ENCODE data around the gene METAP1D. TPM values are rescaled to one million over a fixed set of nuclear protein-coding genes. Genes with fewer than 3 reads are reported as not detected.

The METAP1D gene
- total RNA-seq, 1 experiment from 2014 or later, result 10.4 TPM

DNA sequence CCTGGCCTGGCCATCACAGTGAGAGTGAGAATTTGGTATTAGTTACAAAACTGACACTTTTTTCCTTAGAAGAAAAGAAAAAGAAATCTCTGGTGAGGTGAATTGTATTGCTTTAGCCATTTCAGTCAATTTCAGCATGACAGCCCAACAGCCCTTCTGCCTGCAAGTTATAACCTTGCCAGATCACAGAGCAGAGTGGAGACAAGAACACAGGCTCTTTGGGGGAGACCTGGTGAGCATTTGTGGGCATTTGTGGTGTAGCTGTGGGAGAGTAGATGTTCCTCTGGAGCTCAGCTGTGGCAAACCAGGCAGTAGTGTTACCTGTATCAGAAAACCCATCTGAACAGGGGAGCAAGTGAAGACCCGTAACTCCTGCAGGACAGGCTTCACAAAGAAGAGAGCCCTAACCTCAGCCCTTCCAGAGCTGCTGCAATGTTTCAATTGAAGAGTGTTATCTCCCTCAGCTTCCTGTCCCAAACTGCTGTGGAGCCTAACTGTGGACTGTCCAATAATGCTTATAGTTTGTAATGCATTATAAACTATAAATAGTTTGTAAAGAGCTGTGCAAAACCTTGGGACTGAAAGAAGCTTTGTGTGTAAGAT is 62.8 kb downstream of the METAP1D start:
- Mint-ChIP-seq H3K4me3 (ENCODE audit: unreplicated experiment) (no peak overlapping the region), H3K27ac (ENCODE audit: unreplicated experiment) (no peak overlapping the region), H3K27me3 (ENCODE audit: insufficient read depth, unreplicated experiment) (no peaks in the 10 kb centered on the region), H3K9me3 (ENCODE audit: unreplicated experiment) (no peaks in the 10 kb centered on the region), H3K4me1 (ENCODE audit: low read depth, unreplicated experiment) (no peaks in the 10 kb centered on the region), H3K36me3 (ENCODE audit: insufficient read depth, unreplicated experiment) (no peaks in the 10 kb centered on the region)
- Histone ChIP-seq H3K9me3 (no peaks in the 10 kb centered on the region), H3K36me3 (ENCODE audit: control insufficient read depth, insufficient read depth, low read length) (no peaks in the 10 kb centered on the region), H3K4me1 (no peaks in the 10 kb centered on the region), H3K4me3 (ENCODE audit: low read depth, low read length) (no peak overlapping the region), H3K27me3 (replicated peaks; ENCODE audit: control insufficient read depth, insufficient read depth, low read length) (no peaks in the 10 kb centered on the region)
- TF ChIP-seq, protein P1, sequence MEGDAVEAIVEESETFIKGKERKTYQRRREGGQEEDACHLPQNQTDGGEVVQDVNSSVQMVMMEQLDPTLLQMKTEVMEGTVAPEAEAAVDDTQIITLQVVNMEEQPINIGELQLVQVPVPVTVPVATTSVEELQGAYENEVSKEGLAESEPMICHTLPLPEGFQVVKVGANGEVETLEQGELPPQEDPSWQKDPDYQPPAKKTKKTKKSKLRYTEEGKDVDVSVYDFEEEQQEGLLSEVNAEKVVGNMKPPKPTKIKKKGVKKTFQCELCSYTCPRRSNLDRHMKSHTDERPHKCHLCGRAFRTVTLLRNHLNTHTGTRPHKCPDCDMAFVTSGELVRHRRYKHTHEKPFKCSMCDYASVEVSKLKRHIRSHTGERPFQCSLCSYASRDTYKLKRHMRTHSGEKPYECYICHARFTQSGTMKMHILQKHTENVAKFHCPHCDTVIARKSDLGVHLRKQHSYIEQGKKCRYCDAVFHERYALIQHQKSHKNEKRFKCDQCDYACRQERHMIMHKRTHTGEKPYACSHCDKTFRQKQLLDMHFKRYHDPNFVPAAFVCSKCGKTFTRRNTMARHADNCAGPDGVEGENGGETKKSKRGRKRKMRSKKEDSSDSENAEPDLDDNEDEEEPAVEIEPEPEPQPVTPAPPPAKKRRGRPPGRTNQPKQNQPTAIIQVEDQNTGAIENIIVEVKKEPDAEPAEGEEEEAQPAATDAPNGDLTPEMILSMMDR (IDR thresholded peaks at IDR 0.05; ENCODE audit: insufficient read depth in 1 of 2, low read depth in 1 of 2, low read length in 1 of 2, severe bottlenecking in 1 of 2, unreplicated experiment in 1 of 2), result no peak
- DNase-seq, result no peak
- POLR2A ChIA-PET, result no interaction called here
- CTCF ChIA-PET, result no interaction called here
- intact Hi-C loops (cut with micrococcal nuclease; ENCODE audit: unreplicated experiment), result no loop called here
- BruUV-seq (replicated peaks), result no TSS peak

DNA sequence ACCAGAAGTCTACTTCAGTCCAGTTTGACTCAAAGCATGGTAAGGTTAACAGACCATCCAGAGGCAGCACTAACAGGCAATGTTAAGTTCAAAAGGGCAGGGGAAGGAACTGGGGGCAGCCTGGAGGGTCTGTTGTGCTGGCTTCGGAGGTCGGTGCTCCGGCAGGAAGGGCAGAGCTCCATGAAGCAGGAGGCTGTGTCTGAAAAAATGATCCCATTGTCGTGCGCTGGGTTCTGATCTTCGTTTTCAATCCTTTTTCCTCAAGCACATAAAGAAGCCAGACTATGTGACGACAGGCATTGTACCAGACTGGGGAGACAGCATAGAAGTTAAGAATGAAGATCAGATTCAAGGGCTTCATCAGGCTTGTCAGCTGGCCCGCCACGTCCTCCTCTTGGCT is 63.7 kb downstream of the METAP1D start:
- DNase-seq, result no peak
- Histone ChIP-seq H3K4me3 (ENCODE audit: low read depth, low read length) (no peak overlapping the region), H3K9me3 (no peaks in the 10 kb centered on the region), H3K4me1 (no peaks in the 10 kb centered on the region), H3K36me3 (ENCODE audit: control insufficient read depth, insufficient read depth, low read length) (no peaks in the 10 kb centered on the region), H3K27me3 (replicated peaks; ENCODE audit: control insufficient read depth, insufficient read depth, low read length) (no peaks in the 10 kb centered on the region)
- Mint-ChIP-seq H3K9me3 (ENCODE audit: unreplicated experiment) (no peaks in the 10 kb centered on the region), H3K27me3 (ENCODE audit: insufficient read depth, unreplicated experiment) (no peaks in the 10 kb centered on the region), H3K4me3 (ENCODE audit: unreplicated experiment) (no peak overlapping the region), H3K4me1 (ENCODE audit: low read depth, unreplicated experiment) (no peaks in the 10 kb centered on the region), H3K36me3 (ENCODE audit: insufficient read depth, unreplicated experiment) (no peaks in the 10 kb centered on the region), H3K27ac (ENCODE audit: unreplicated experiment) (no peak overlapping the region)
- POLR2A ChIA-PET, result no interaction called here
- intact Hi-C loops (cut with micrococcal nuclease; ENCODE audit: unreplicated experiment), result no loop called here
- TF ChIP-seq, protein P1 (IDR thresholded peaks at IDR 0.05; ENCODE audit: insufficient read depth in 1 of 2, low read depth in 1 of 2, low read length in 1 of 2, severe bottlenecking in 1 of 2, unreplicated experiment in 1 of 2), result no peak
- no TSS peak for BruUV-seq (replicated peaks)
- CTCF ChIA-PET, result no interaction called here

DNA sequence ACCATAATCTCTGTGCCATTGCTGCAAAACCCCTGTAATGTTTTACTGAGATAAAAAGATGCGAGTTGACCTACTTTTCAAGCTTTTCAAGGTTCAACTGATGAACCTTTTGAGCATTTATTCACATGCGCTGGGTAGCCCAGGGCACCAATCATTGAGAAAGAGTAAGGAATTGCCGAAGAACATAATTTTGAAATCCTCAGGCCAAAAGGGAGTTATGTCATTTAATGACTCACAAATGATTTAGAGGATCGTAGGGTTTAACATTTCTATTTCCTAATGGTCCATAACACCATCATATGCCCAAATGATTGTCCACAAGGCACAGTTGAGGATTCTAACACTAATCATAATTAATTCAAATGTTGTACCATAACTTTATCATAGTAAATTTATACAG is 65.4 kb downstream of the METAP1D start:
- POLR2A ChIA-PET, result no interaction called here
- BruUV-seq (replicated peaks), result no TSS peak
- TF ChIP-seq, protein P1 (IDR thresholded peaks at IDR 0.05; ENCODE audit: insufficient read depth in 1 of 2, low read depth in 1 of 2, low read length in 1 of 2, severe bottlenecking in 1 of 2, unreplicated experiment in 1 of 2), result no peak
- Histone ChIP-seq H3K4me1 (no peaks in the 10 kb centered on the region), H3K27me3 (replicated peaks; ENCODE audit: control insufficient read depth, insufficient read depth, low read length) (no peaks in the 10 kb centered on the region), H3K9me3 (no peaks in the 10 kb centered on the region), H3K4me3 (ENCODE audit: low read depth, low read length) (no peak overlapping the region), H3K36me3 (ENCODE audit: control insufficient read depth, insufficient read depth, low read length) (no peaks in the 10 kb centered on the region)
- Mint-ChIP-seq H3K27me3 (ENCODE audit: insufficient read depth, unreplicated experiment) (no peaks in the 10 kb centered on the region), H3K36me3 (ENCODE audit: insufficient read depth, unreplicated experiment) (no peaks in the 10 kb centered on the region), H3K4me1 (ENCODE audit: low read depth, unreplicated experiment) (no peaks in the 10 kb centered on the region), H3K4me3 (ENCODE audit: unreplicated experiment) (no peak overlapping the region), H3K27ac (ENCODE audit: unreplicated experiment) (no peak overlapping the region), H3K9me3 (ENCODE audit: unreplicated experiment) (no peaks in the 10 kb centered on the region)
- intact Hi-C loops (cut with micrococcal nuclease; ENCODE audit: unreplicated experiment), result no loop called here
- no peak for DNase-seq
- CTCF ChIA-PET, result no interaction called here
